Vagina (tissue), 2 donors: ENCODE measurements around the gene SSTR4.

Experiments used
- CTCF ChIP-seq, 3 experiments: fragments of 450-650 bp in 2 of 3; fragments of 200-600 bp in 1 of 3; sonication (generic) in 1 of 3; IDR thresholded peaks; one replicate each; pipeline ENCODE4 v1.5.1; 2017 to 2019; ENCODE audit warnings: antibody characterized with exemption in 3 of 3, mild to moderate bottlenecking in 2 of 3, moderate library complexity in 2 of 3
- POLR2A ChIP-seq, 2 donors: fragments of 450-650 bp; IDR thresholded peaks; one replicate each; pipeline ENCODE4 v1.6.1; 2017; ENCODE audit warnings: antibody characterized with exemption in 2 of 2, mild to moderate bottlenecking in 2 of 2, moderate library complexity in 2 of 2
- POLR2AphosphoS5 ChIP-seq, 2 donors: sonication (generic); formaldehyde crosslinking; IDR thresholded peaks; one replicate each; pipeline ENCODE4 v1.9.0; 2017; ENCODE audit warnings: antibody characterized with exemption in 2 of 2, mild to moderate bottlenecking in 2 of 2, low read depth in 1 of 2; ENCODE audit not compliant: insufficient read depth in 1 of 2

- TF ChIP-seq CTCF (IDR thresholded peaks at IDR 0.05) (no peak), POLR2A (IDR thresholded peaks at IDR 0.05) (no peak), POLR2AphosphoS5 (IDR thresholded peaks at IDR 0.05; ENCODE audit: insufficient read depth in 1 of 2, low read depth in 1 of 2) (no peak)
These were observed 35.4 kb upstream of the SSTR4 start for GRCh38 chr20:22999756-23000155.
